Measurements from ENCODE around the gene HOXA1.

The HOXA1 gene

GRCh38 chr7:27104341-27105058 is 8.7 kb upstream of the HOXA1 start:
- H3K27ac ChIP-seq, result peak overlapping the region; percentile 79
- no peak for TF ChIP-seq CTCF (IDR thresholded peaks at IDR 0.05; ENCODE audit: low read depth, low read length)
- no peak for DNase-seq
- peaks cover 7% of the 10 kb centered on the region; the same call in 1 of the 2 replicates for H3K36me3 ChIP-seq
- peak overlapping the region; percentile 50 for H3K4me3 ChIP-seq (ENCODE audit: low read depth, low read length)
- H3K27me3 ChIP-seq (ENCODE audit: insufficient read depth, low read depth, severe bottlenecking), result peaks cover 93% of the 10 kb centered on the region
- H3K9me3 ChIP-seq (ENCODE audit: severe bottlenecking), result no peaks in the 10 kb centered on the region

- peaks cover 93% of the 10 kb centered on the region for H3K27me3 ChIP-seq (ENCODE audit: insufficient read depth, low read depth, severe bottlenecking)
- H3K36me3 ChIP-seq, result peaks cover 7% of the 10 kb centered on the region; the same call in 1 of the 2 replicates
- H3K4me3 ChIP-seq (ENCODE audit: low read depth, low read length), result peak overlapping the region; percentile 50
- no peak for TF ChIP-seq CTCF (IDR thresholded peaks at IDR 0.05; ENCODE audit: low read depth, low read length)
- no peaks in the 10 kb centered on the region for H3K9me3 ChIP-seq (ENCODE audit: severe bottlenecking)
- H3K27ac ChIP-seq, result peak overlapping the region; percentile 79
- no peak for DNase-seq
Observed at GRCh38 chr7:27103489-27104226, 7.9 kb upstream of the HOXA1 start.

GRCh38 chr7:27102581-27103442 is 7.0 kb upstream of the HOXA1 start, which contains the start of gene HOXA2:
HOXA2 (minus strand) TSS chr7:27102683; CDS start chr7:27102500, 183 bp downstream.
- H3K27me3 ChIP-seq (ENCODE audit: insufficient read depth, low read depth, severe bottlenecking), result peaks cover 94% of the 10 kb centered on the region
- no peak for TF ChIP-seq CTCF (IDR thresholded peaks at IDR 0.05; ENCODE audit: low read depth, low read length)
- peak within 1 kb of the TSS; percentile 79 for H3K27ac ChIP-seq
- peak within 1 kb of the TSS; percentile 50 for H3K4me3 ChIP-seq (ENCODE audit: low read depth, low read length)
- peaks cover 7% of the 10 kb centered on the region; the same call in 1 of the 2 replicates for H3K36me3 ChIP-seq
- DNase-seq, result peak; percentile 77
- no peaks in the 10 kb centered on the region for H3K9me3 ChIP-seq (ENCODE audit: severe bottlenecking)

GRCh38 chr7:27101957-27102580 is 6.3 kb upstream of the HOXA1 start:
- Histone ChIP-seq H3K36me3 (peaks cover 7% of the 10 kb centered on the region; the same call in 1 of the 2 replicates), H3K4me3 (ENCODE audit: low read depth, low read length) (peak overlapping the region; percentile 50), H3K27ac (peak overlapping the region; percentile 79), H3K9me3 (ENCODE audit: severe bottlenecking) (no peaks in the 10 kb centered on the region), H3K27me3 (ENCODE audit: insufficient read depth, low read depth, severe bottlenecking) (peaks cover 93% of the 10 kb centered on the region)
- TF ChIP-seq CTCF (IDR thresholded peaks at IDR 0.05; ENCODE audit: low read depth, low read length), result no peak
- no peak for DNase-seq

Data from WERI-Rb-1 (cell line).